HEK293 (cell line): ENCODE results near the gene NEK11.

Experiments used
- CTCF ChIA-PET: fragments of 350-600 bp; formaldehyde crosslinking; extraction: SDS; loops from one replicate; lab custom pipeline; 2021; ENCODE audit warnings: antibody characterized with exemption; lab: Yijun Ruan, JAX
- POLR2A ChIA-PET: fragments of 300-600 bp; formaldehyde crosslinking; extraction: SDS; loops from one replicate; lab custom pipeline; 2020; ENCODE audit warnings: antibody characterized with exemption, inconsistent platforms; lab: Yijun Ruan, JAX
- H3K27ac ChIP-seq: fragments of 200-500 bp; sonication (Bioruptor generic); 2 replicates; pipeline ENCODE4 v1.5.1; 2014; ENCODE audit warnings: low read depth, low read length, control low read depth, inconsistent platforms; ENCODE audit errors: extremely low read depth
- H3K36me3 ChIP-seq, 2 experiments: fragments of 200-500 bp in 1 of 2; sonication (Bioruptor generic) in 1 of 2; 1 replicate in 1 of 2; 2 replicates in 1 of 2; pipeline ENCODE4 v1.5.1; 2014 to 2017; ENCODE audit warnings: inconsistent platforms in 2 of 2, low read length in 2 of 2; ENCODE audit not compliant: control insufficient read depth in 2 of 2, insufficient read depth in 1 of 2
- H3K4me1 ChIP-seq: fragments of 200-500 bp; sonication (Bioruptor generic); 2 replicates; pipeline ENCODE4 v1.5.1; 2014; ENCODE audit warnings: mild to moderate bottlenecking, low read length, inconsistent platforms; ENCODE audit not compliant: control insufficient read depth, insufficient read depth
- H3K4me3 ChIP-seq: 2 replicates; pipeline ENCODE4 v1.5.1; 2011; ENCODE audit warnings: low read depth, mild to moderate bottlenecking, control low read depth, low read length, moderate library complexity
- H3K9me3 ChIP-seq: fragments of 200-500 bp; sonication (Bioruptor generic); 2 replicates; pipeline ENCODE4 v1.5.1; 2014; ENCODE audit warnings: low read depth, low read length, inconsistent platforms; ENCODE audit not compliant: control insufficient read depth, insufficient read depth
- INSM2 ChIP-seq: fragments of 450-650 bp; formaldehyde crosslinking; IDR thresholded peaks from 2 replicates; pipeline ENCODE4 v1.5.1; 2016; ENCODE audit warnings: missing biosample characterization, missing genetic modification characterization
- TRIM28 ChIP-seq: IDR thresholded peaks from 2 replicates; pipeline ENCODE4 v1.6.1; 2011; ENCODE audit warnings: low read length, control low read depth, borderline replicate concordance
- YY1 ChIP-seq: fragments of 450-650 bp; formaldehyde crosslinking; IDR thresholded peaks from 2 replicates; pipeline ENCODE4 v1.5.1; 2018; ENCODE audit warnings: missing biosample characterization, missing genetic modification characterization
- ZBTB1 ChIP-seq: fragments of 450-650 bp; formaldehyde crosslinking; IDR thresholded peaks from 2 replicates; pipeline ENCODE4 v1.5.1; 2016; ENCODE audit warnings: missing biosample characterization, missing genetic modification characterization
- ZBTB44 ChIP-seq: fragments of 450-650 bp; IDR thresholded peaks from 2 replicates; pipeline ENCODE4 v1.5.1; 2018; ENCODE audit warnings: missing biosample characterization, mild to moderate bottlenecking, missing genetic modification characterization
- ZFHX2 ChIP-seq: fragments of 450-650 bp; formaldehyde crosslinking; conservative IDR thresholded peaks from 2 replicates; pipeline ENCODE4 v1.5.1; 2016; ENCODE audit warnings: missing biosample characterization, missing genetic modification characterization
- ZNF112 ChIP-seq: fragments of 450-650 bp; formaldehyde crosslinking; IDR thresholded peaks from 2 replicates; pipeline ENCODE4 v1.5.0; 2017; ENCODE audit warnings: missing biosample characterization, missing genetic modification characterization
- ZNF174 ChIP-seq: fragments of 450-650 bp; formaldehyde crosslinking; IDR thresholded peaks from 2 replicates; pipeline ENCODE4 v1.5.0; 2017; ENCODE audit warnings: missing biosample characterization, mild to moderate bottlenecking, missing genetic modification characterization
- ZNF302 ChIP-seq: fragments of 450-650 bp; formaldehyde crosslinking; IDR thresholded peaks from 2 replicates; pipeline ENCODE4 v1.5.1; 2016; ENCODE audit warnings: missing biosample characterization, missing genetic modification characterization, low read depth
- ZNF366 ChIP-seq: fragments of 450-650 bp; formaldehyde crosslinking; conservative IDR thresholded peaks from 2 replicates; pipeline ENCODE4 v1.5.1; 2016; ENCODE audit warnings: missing biosample characterization, missing genetic modification characterization
- ZNF398 ChIP-seq: fragments of 450-650 bp; formaldehyde crosslinking; IDR thresholded peaks from 2 replicates; pipeline ENCODE4 v1.5.1; 2017; ENCODE audit warnings: missing biosample characterization, missing genetic modification characterization
- ZNF404 ChIP-seq: fragments of 450-650 bp; formaldehyde crosslinking; IDR thresholded peaks from 2 replicates; pipeline ENCODE4 v1.5.1; 2017; ENCODE audit warnings: missing biosample characterization, missing genetic modification characterization
- ZNF518A ChIP-seq: fragments of 450-650 bp; formaldehyde crosslinking; conservative IDR thresholded peaks from 2 replicates; pipeline ENCODE4 v1.5.1; 2016; ENCODE audit warnings: low read depth, missing biosample characterization, missing genetic modification characterization
- ZNF548 ChIP-seq: fragments of 450-650 bp; formaldehyde crosslinking; IDR thresholded peaks from 2 replicates; pipeline ENCODE4 v1.5.1; 2016; ENCODE audit warnings: missing biosample characterization, missing genetic modification characterization
- ZNF585B ChIP-seq: fragments of 450-650 bp; formaldehyde crosslinking; IDR thresholded peaks from 2 replicates; pipeline ENCODE4 v1.5.1; 2016; ENCODE audit warnings: missing biosample characterization, missing genetic modification characterization
- ZNF692 ChIP-seq: fragments of 450-650 bp; formaldehyde crosslinking; IDR thresholded peaks from 2 replicates; pipeline ENCODE4 v1.5.1; 2016; ENCODE audit warnings: missing biosample characterization, missing genetic modification characterization
- ZNF837 ChIP-seq: fragments of 450-650 bp; formaldehyde crosslinking; IDR thresholded peaks from 2 replicates; pipeline ENCODE4 v1.5.1; 2016; ENCODE audit warnings: missing biosample characterization, missing genetic modification characterization
- ZSCAN18 ChIP-seq: fragments of 450-650 bp; formaldehyde crosslinking; IDR thresholded peaks from 2 replicates; pipeline ENCODE4 v1.5.1; 2016; ENCODE audit warnings: missing biosample characterization, missing genetic modification characterization

Gene NEK11

GRCh38 chr3:131026321-131027151 is at the start of gene NEK11, which contains the start of gene ASTE1 (continued):
- TF ChIP-seq YY1 (tag by site-specific recombination) (no peak), ZNF174 (tag by site-specific recombination) (no peak), ZNF398 (tag by site-specific recombination) (no peak), ZBTB1 (tag by site-specific recombination) (no peak), ZNF692 (tag by site-specific recombination) (no peak), ZNF404 (tag by site-specific recombination) (no peak), ZBTB44 (tag by site-specific recombination) (no peak), ZNF548 (no peak), TRIM28 (no peak), ZNF112 (tag by site-specific recombination) (no peak), ZNF302 (tag by site-specific recombination) (no peak)

GRCh38 chr3:130979117-130979516 is 47.6 kb upstream of the NEK11 start:
- H3K9me3 ChIP-seq: no peaks in the 10 kb centered on the region
- no peak for TF ChIP-seq ZNF585B (tag by site-specific recombination)
- TF ChIP-seq ZNF837: no peak
- TF ChIP-seq ZSCAN18: no peak
- no peak for TF ChIP-seq ZBTB1 (tag by site-specific recombination)
- peaks cover 0 to 9% of the 10 kb centered on the region in 2 experiments; a peak in 1 of 3 replicates for H3K36me3 ChIP-seq
- H3K4me1 ChIP-seq: no peaks in the 10 kb centered on the region
- H3K4me3 ChIP-seq: no peak overlapping the region
- no peak overlapping the region for H3K27ac ChIP-seq
- ChIA-PET CTCF (no interaction called here), POLR2A (no interaction called here)

- CTCF ChIA-PET: no interaction called here
- TF ChIP-seq INSM2 (tag by site-specific recombination) (no peak), ZFHX2 (no peak), ZNF518A (tag by site-specific recombination) (no peak), ZNF366 (tag by site-specific recombination) (no peak)
Observed at GRCh38 chr3:130981469-130981868, 45.2 kb upstream of the NEK11 start.

More at GRCh38 chr3:130981469-130981868, 45.2 kb upstream of the NEK11 start:
- H3K27ac ChIP-seq: no peak overlapping the region
- H3K9me3 ChIP-seq: no peaks in the 10 kb centered on the region
- POLR2A ChIA-PET: no interaction called here
- no peaks in the 10 kb centered on the region for H3K4me1 ChIP-seq
- no peak overlapping the region for H3K4me3 ChIP-seq
- H3K36me3 ChIP-seq: peaks cover 0 to 3% of the 10 kb centered on the region in 2 experiments; a peak in 1 of 3 replicates
